CD14-positive monocyte (primary cell): Measurements from ENCODE around the gene CTDSPL. TPM values are rescaled to one million over a fixed set of nuclear protein-coding genes. Genes with fewer than 3 reads are reported as not detected.

Experiments
- DNase-seq, 3 donors: peaks; one replicate each; pipeline ENCODE4 v3.0.0-alpha.2; 2011 to 2022
- H2AFZ ChIP-seq: 2 replicates; pipeline ENCODE4 v1.6.0; 2012; ENCODE audit warnings: mild to moderate bottlenecking, low read depth, low read length, inconsistent platforms; ENCODE audit not compliant: insufficient read depth, poor library complexity, severe bottlenecking
- H3K27ac ChIP-seq, 2 donors: 1 replicate in 1 of 2; 2 replicates in 1 of 2; pipeline ENCODE4 v1.5.1; 2012 to 2013; ENCODE audit warnings: low read length in 2 of 2, control low read depth in 1 of 2, inconsistent platforms in 1 of 2, low read depth in 1 of 2, mild to moderate bottlenecking in 1 of 2
- H3K27me3 ChIP-seq, 2 donors: one replicate each; pipeline versions ENCODE4 v1.6.0 to v1.6.1; 2011 to 2013; ENCODE audit warnings: low read length in 2 of 2; ENCODE audit not compliant: control insufficient read depth in 2 of 2, insufficient read depth in 2 of 2
- H3K36me3 ChIP-seq, 2 donors: replicated peaks in 1 of 2; 1 replicate in 1 of 2; 2 replicates in 1 of 2; pipeline versions ENCODE4 v1.5.1 to v1.6.1; 2012 to 2013; ENCODE audit warnings: low read length in 2 of 2, control low read depth in 1 of 2, inconsistent platforms in 1 of 2, mild to moderate bottlenecking in 1 of 2; ENCODE audit not compliant: insufficient read depth in 2 of 2, control insufficient read depth in 1 of 2
- H3K4me1 ChIP-seq, 2 donors: 1 replicate in 1 of 2; 2 replicates in 1 of 2; pipeline versions ENCODE4 v1.5.1 to v1.6.1; 2012 to 2013; ENCODE audit warnings: low read length in 2 of 2, control low read depth in 1 of 2, inconsistent platforms in 1 of 2, mild to moderate bottlenecking in 1 of 2, moderate library complexity in 1 of 2; ENCODE audit not compliant: insufficient read depth in 2 of 2, control insufficient read depth in 1 of 2
- H3K4me2 ChIP-seq: replicated peaks from 2 replicates; pipeline ENCODE3; 2012; ENCODE audit warnings: low read length, moderate library complexity, mild to moderate bottlenecking; ENCODE audit not compliant: poor library complexity, severe bottlenecking; ENCODE audit errors: extremely low read depth
- H3K4me3 ChIP-seq, 3 experiments: fragments of 200-600 bp in 1 of 3; sonication (generic) in 1 of 3; replicated peaks in 1 of 3; 1 replicate in 2 of 3; 2 replicates in 1 of 3; pipeline ENCODE4 v1.5.1; 2011 to 2013; ENCODE audit warnings: low read length in 3 of 3, mild to moderate bottlenecking in 3 of 3, control low read depth in 2 of 3, low read depth in 2 of 3, inconsistent platforms in 1 of 3, moderate library complexity in 1 of 3
- H3K79me2 ChIP-seq: 2 replicates; pipeline ENCODE4 v1.6.0; 2012; ENCODE audit warnings: mild to moderate bottlenecking, control low read depth, inconsistent platforms, low read length, moderate library complexity; ENCODE audit not compliant: insufficient read depth
- H3K9ac ChIP-seq: 2 replicates; pipeline ENCODE4 v1.6.0; 2017; ENCODE audit warnings: low read length, mild to moderate bottlenecking; ENCODE audit not compliant: insufficient read depth, poor library complexity, severe bottlenecking
- H3K9me3 ChIP-seq, 2 donors: replicated peaks in 1 of 2; 1 replicate in 1 of 2; 2 replicates in 1 of 2; pipeline versions ENCODE4 v1.5.1 to v1.6.1; 2012 to 2013; ENCODE audit warnings: low read length in 2 of 2, control low read depth in 1 of 2; ENCODE audit not compliant: control insufficient read depth in 1 of 2, insufficient read depth in 1 of 2
- H4K20me1 ChIP-seq: 2 replicates; pipeline ENCODE4 v1.6.0; 2012; ENCODE audit warnings: mild to moderate bottlenecking, low read length, control low read depth, moderate library complexity; ENCODE audit not compliant: insufficient read depth
- H3K27ac Mint-ChIP-seq, 7 donors: one replicate each; pipeline ENCODE4 v1.8.0; 2020; ENCODE audit warnings: mild to moderate bottlenecking in 7 of 7, mixed read lengths in 7 of 7, moderate library complexity in 6 of 7, inconsistent platforms in 2 of 7
- H3K27me3 Mint-ChIP-seq, 3 donors: one replicate each; pipeline ENCODE4 v1.8.0; 2021 to 2022; ENCODE audit warnings: low read depth in 3 of 3, mild to moderate bottlenecking in 3 of 3, mixed read lengths in 3 of 3, moderate library complexity in 3 of 3, inconsistent platforms in 1 of 3
- H3K36me3 Mint-ChIP-seq, 2 donors: one replicate each; pipeline ENCODE4 v1.8.0; 2020; ENCODE audit warnings: mixed read lengths in 2 of 2, inconsistent platforms in 1 of 2, mild to moderate bottlenecking in 1 of 2
- H3K4me1 Mint-ChIP-seq: one replicate; pipeline ENCODE4 v1.8.0; 2020; ENCODE audit warnings: mild to moderate bottlenecking, mixed read lengths
- H3K4me3 Mint-ChIP-seq, 2 donors: one replicate each; pipeline ENCODE4 v1.8.0; 2020; ENCODE audit warnings: mild to moderate bottlenecking in 2 of 2, mixed read lengths in 2 of 2, moderate library complexity in 1 of 2
- H3K9me3 Mint-ChIP-seq, 7 donors: one replicate each; pipeline ENCODE4 v1.8.0; 2020 to 2022; ENCODE audit warnings: mixed read lengths in 7 of 7, mild to moderate bottlenecking in 6 of 7, moderate library complexity in 6 of 7, inconsistent platforms in 2 of 7
- WGBS: methylation state at CpG from one replicate; pipeline ENCODE4 v1.1.5; 2013; ENCODE audit warnings: missing lambda C conversion rate; ENCODE audit not compliant: insufficient coverage; 5-methylcytosine and 5-hydroxymethylcytosine counted together
- intact Hi-C, 2 donors: fragments of 100-400 bp; cut with micrococcal nuclease; formaldehyde crosslinking; loops; one replicate each; pipeline versions ENCODE4 v1.15.0 to v1.15.1; 2023
- polyA plus RNA-seq, 3 donors: library from polyadenylated mRNA; depleted of rRNA in 1 of 3; unstranded in 2 of 3; stranded (reverse) in 1 of 3; fragments of 300-500 nt in 2 of 3; fragments of >200 nt in 1 of 3; fragmentation: Illumina TruSeq in 2 of 3; gene quantifications; 1 replicate in 2 of 3; 2 replicates in 1 of 3; pipeline ENCODE4 v1.2.3, GENCODE V29; 2012 to 2021
- TF ChIP-seq, protein P1 (sequence below): fragments of 200-600 bp; IDR thresholded peaks from one replicate; pipeline ENCODE4 v1.8.0; 2022; ENCODE audit warnings: antibody characterized with exemption, mild to moderate bottlenecking

The CTDSPL gene
- polyA plus RNA-seq, 3 donors: 0.15 to 0.69 (median 0.33) TPM

GRCh38 chr3:37852097-37852496 lies 9.6 kb upstream of the CTDSPL start:
- Mint-ChIP-seq H3K4me3 (no peak overlapping the region), H3K27ac (no peak overlapping the region), H3K27me3 (peaks cover 0 to 3% (median 2%) of the 10 kb centered on the region in 3 donors), H3K9me3 (peaks cover 0 to 3% (median 2%) of the 10 kb centered on the region in 7 donors), H3K4me1 (no peaks in the 10 kb centered on the region), H3K36me3 (peaks cover 5 to 11% of the 10 kb centered on the region in 2 donors)
- H3K9ac ChIP-seq: no peak overlapping the region
- no peaks in the 10 kb centered on the region for H4K20me1 ChIP-seq
- no CpG with 5 or more reads among the region's 1 CpG for WGBS
- H3K36me3 ChIP-seq: no peaks in the 10 kb centered on the region
- no peak overlapping the region for H3K4me2 ChIP-seq
- H3K27ac ChIP-seq: no peak overlapping the region
- no peaks in the 10 kb centered on the region for H3K4me1 ChIP-seq
- H3K4me3 ChIP-seq: no peak overlapping the region
- no peaks in the 10 kb centered on the region for H3K27me3 ChIP-seq
- intact Hi-C loops: loop anchor here in 1 of 2 donors (10.0 kb wide), 1 partner anchor 633 kb away; no protein-coding TSS in a partner anchor
- no peak overlapping the region for H2AFZ ChIP-seq
- no peak for DNase-seq
- H3K79me2 ChIP-seq: no peaks in the 10 kb centered on the region
- H3K9me3 ChIP-seq: no peaks in the 10 kb centered on the region
- TF ChIP-seq, protein P1, sequence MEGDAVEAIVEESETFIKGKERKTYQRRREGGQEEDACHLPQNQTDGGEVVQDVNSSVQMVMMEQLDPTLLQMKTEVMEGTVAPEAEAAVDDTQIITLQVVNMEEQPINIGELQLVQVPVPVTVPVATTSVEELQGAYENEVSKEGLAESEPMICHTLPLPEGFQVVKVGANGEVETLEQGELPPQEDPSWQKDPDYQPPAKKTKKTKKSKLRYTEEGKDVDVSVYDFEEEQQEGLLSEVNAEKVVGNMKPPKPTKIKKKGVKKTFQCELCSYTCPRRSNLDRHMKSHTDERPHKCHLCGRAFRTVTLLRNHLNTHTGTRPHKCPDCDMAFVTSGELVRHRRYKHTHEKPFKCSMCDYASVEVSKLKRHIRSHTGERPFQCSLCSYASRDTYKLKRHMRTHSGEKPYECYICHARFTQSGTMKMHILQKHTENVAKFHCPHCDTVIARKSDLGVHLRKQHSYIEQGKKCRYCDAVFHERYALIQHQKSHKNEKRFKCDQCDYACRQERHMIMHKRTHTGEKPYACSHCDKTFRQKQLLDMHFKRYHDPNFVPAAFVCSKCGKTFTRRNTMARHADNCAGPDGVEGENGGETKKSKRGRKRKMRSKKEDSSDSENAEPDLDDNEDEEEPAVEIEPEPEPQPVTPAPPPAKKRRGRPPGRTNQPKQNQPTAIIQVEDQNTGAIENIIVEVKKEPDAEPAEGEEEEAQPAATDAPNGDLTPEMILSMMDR: no peak

- H3K9me3 ChIP-seq: no peaks in the 10 kb centered on the region
- intact Hi-C loops: loop anchor here in 1 of 2 donors (10.0 kb wide), 1 partner anchor 632 kb away; no protein-coding TSS in a partner anchor
Observed at GRCh38 chr3:37852771-37853170, 8.9 kb upstream of the CTDSPL start.

More at GRCh38 chr3:37852771-37853170, 8.9 kb upstream of the CTDSPL start:
- H3K27ac Mint-ChIP-seq: no peak overlapping the region
- no peaks in the 10 kb centered on the region for H3K36me3 ChIP-seq
- H3K9me3 Mint-ChIP-seq: peaks cover 0 to 3% (median 2%) of the 10 kb centered on the region in 7 donors
- no peak for DNase-seq
- no peak overlapping the region for H3K4me2 ChIP-seq
- H3K4me3 Mint-ChIP-seq: no peak overlapping the region
- H3K9ac ChIP-seq: no peak overlapping the region
- no peaks in the 10 kb centered on the region for H3K4me1 Mint-ChIP-seq
- H3K79me2 ChIP-seq: no peaks in the 10 kb centered on the region
- no peak overlapping the region for H3K4me3 ChIP-seq
- no peak overlapping the region for H2AFZ ChIP-seq
- no peak overlapping the region for H3K27ac ChIP-seq
- WGBS: no CpG with 5 or more reads among the region's 1 CpG
- H4K20me1 ChIP-seq: no peaks in the 10 kb centered on the region
- no peaks in the 10 kb centered on the region for H3K4me1 ChIP-seq
- peaks cover 5 to 10% of the 10 kb centered on the region in 2 donors for H3K36me3 Mint-ChIP-seq
- TF ChIP-seq, protein P1: no peak
- H3K27me3 Mint-ChIP-seq: peaks cover 0 to 3% (median 3%) of the 10 kb centered on the region in 3 donors
- no peaks in the 10 kb centered on the region for H3K27me3 ChIP-seq
